Measurements from ENCODE around the gene SELENOO.

GRCh38 chr22:50184004-50184901 lies 16.6 kb upstream of the SELENOO start:
- TF ChIP-seq CTCF (IDR thresholded peaks at IDR 0.05; ENCODE audit: low read depth, low read length, poor library complexity, severe bottlenecking) (no peak), EZH2phosphoT487 (IDR thresholded peaks at IDR 0.05; ENCODE audit: borderline replicate concordance, low read length) (no peak)
